MG63 (cell line): ENCODE results near the gene SLC6A1. TPM values are rescaled to one million over a fixed set of nuclear protein-coding genes. Genes with fewer than 3 reads are reported as not detected.

Experiments
- DNase-seq: peaks from one replicate; pipeline ENCODE4 v3.0.0-alpha.2; 2020
- H3K27me3 ChIP-seq: fragments of 250-450 bp; sonication (Bioruptor Pico); 2 replicates; pipeline ENCODE4 v1.5.1; 2020; ENCODE audit warnings: mild to moderate bottlenecking, moderate library complexity
- H3K36me3 ChIP-seq: fragments of 250-450 bp; sonication (Bioruptor Pico); 2 replicates; pipeline ENCODE4 v1.5.1; 2020; ENCODE audit warnings: mild to moderate bottlenecking, moderate library complexity
- H3K4me3 ChIP-seq: fragments of 250-450 bp; sonication (Bioruptor Pico); 2 replicates; pipeline ENCODE4 v1.5.1; 2020; ENCODE audit warnings: mild to moderate bottlenecking, moderate library complexity
- H3K9me3 ChIP-seq: fragments of 250-450 bp; sonication (Bioruptor Pico); 2 replicates; pipeline ENCODE4 v1.5.1; 2020; ENCODE audit warnings: mild to moderate bottlenecking, moderate library complexity
- total RNA-seq: library from RNA; depleted of rRNA; stranded (reverse); fragments of >200 nt; shearing (Covaris generic); gene quantifications from 2 replicates; pipeline ENCODE4 v1.2.3, GENCODE V29; 2014; ENCODE audit warnings: low replicate concordance

SLC6A1 gene
- total RNA-seq, 1 experiment from 2014 or later = not detected

- no peaks in the 10 kb centered on the region for H3K36me3 ChIP-seq
- no peaks in the 10 kb centered on the region for H3K9me3 ChIP-seq
- no peak overlapping the region for H3K4me3 ChIP-seq
- DNase-seq = no peak
- H3K27me3 ChIP-seq = peaks cover 4% of the 10 kb centered on the region; the same call in 1 of the 2 replicates
Measured at GRCh38 chr3:11024181-11024580, 31.6 kb downstream of the SLC6A1 start.

GRCh38 chr3:11029948-11030347 lies 37.4 kb downstream of the SLC6A1 start:
- no peak overlapping the region for H3K4me3 ChIP-seq
- no peak for DNase-seq
- no peaks in the 10 kb centered on the region for H3K9me3 ChIP-seq
- H3K27me3 ChIP-seq = no peaks in the 10 kb centered on the region
- no peaks in the 10 kb centered on the region for H3K36me3 ChIP-seq

- Histone ChIP-seq H3K9me3 (no peaks in the 10 kb centered on the region), H3K36me3 (no peaks in the 10 kb centered on the region), H3K27me3 (peaks cover 4% of the 10 kb centered on the region; the same call in 1 of the 2 replicates), H3K4me3 (no peak overlapping the region)
- no peak for DNase-seq
Measured at GRCh38 chr3:11033871-11034270, 41.3 kb downstream of the SLC6A1 start.

- H3K4me3 ChIP-seq = no peak overlapping the region
- DNase-seq = no peak
- peaks cover 10% of the 10 kb centered on the region for H3K27me3 ChIP-seq
- H3K36me3 ChIP-seq = no peaks in the 10 kb centered on the region
- no peaks in the 10 kb centered on the region for H3K9me3 ChIP-seq
Measured at GRCh38 chr3:11034309-11034985, 41.9 kb downstream of the SLC6A1 start.

- Histone ChIP-seq H3K4me3 (no peak overlapping the region), H3K27me3 (peaks cover 18% of the 10 kb centered on the region)
- DNase-seq = no peak
Measured at GRCh38 chr3:11035757-11036505, 43.4 kb downstream of the SLC6A1 start.

GRCh38 chr3:11037241-11037873 lies 44.8 kb downstream of the SLC6A1 start:
- no peaks in the 10 kb centered on the region for H3K9me3 ChIP-seq
- no peaks in the 10 kb centered on the region for H3K36me3 ChIP-seq
- H3K4me3 ChIP-seq = no peak overlapping the region
- H3K27me3 ChIP-seq = peaks cover 21% of the 10 kb centered on the region
- DNase-seq = no peak

More at GRCh38 chr3:11035757-11036505, 43.4 kb downstream of the SLC6A1 start:
- no peaks in the 10 kb centered on the region for H3K9me3 ChIP-seq
- H3K36me3 ChIP-seq = no peaks in the 10 kb centered on the region

GRCh38 chr3:11037976-11038375 lies 45.4 kb downstream of the SLC6A1 start:
- H3K4me3 ChIP-seq = no peak overlapping the region
- H3K27me3 ChIP-seq = peaks cover 21% of the 10 kb centered on the region
- DNase-seq = no peak
- no peaks in the 10 kb centered on the region for H3K36me3 ChIP-seq
- H3K9me3 ChIP-seq = no peaks in the 10 kb centered on the region

GRCh38 chr3:11045536-11045935 lies 53.0 kb downstream of the SLC6A1 start:
- DNase-seq = no peak
- Histone ChIP-seq H3K27me3 (0 out of 2 replicates have a peak, but pooled peaks cover 4% of the 10 kb centered on the region), H3K36me3 (no peaks in the 10 kb centered on the region), H3K9me3 (no peaks in the 10 kb centered on the region; the same call in 1 of the 2 replicates), H3K4me3 (no peak overlapping the region)

- no peak for DNase-seq
- Histone ChIP-seq H3K9me3 (no peaks in the 10 kb centered on the region; the same call in 1 of the 2 replicates), H3K4me3 (no peak overlapping the region), H3K27me3 (no peaks in the 10 kb centered on the region; the same call in 1 of the 2 replicates), H3K36me3 (no peaks in the 10 kb centered on the region)
Measured at GRCh38 chr3:11047500-11047899, 55.0 kb downstream of the SLC6A1 start.

- Histone ChIP-seq H3K27me3 (no peaks in the 10 kb centered on the region; the same call in 1 of the 2 replicates), H3K9me3 (no peaks in the 10 kb centered on the region), H3K4me3 (no peak overlapping the region), H3K36me3 (no peaks in the 10 kb centered on the region)
- no peak for DNase-seq
Measured at GRCh38 chr3:11050666-11051323, 58.2 kb downstream of the SLC6A1 start.

- DNase-seq = no peak
- H3K9me3 ChIP-seq = no peaks in the 10 kb centered on the region
- no peaks in the 10 kb centered on the region for H3K36me3 ChIP-seq
- no peaks in the 10 kb centered on the region; the same call in 1 of the 2 replicates for H3K27me3 ChIP-seq
- H3K4me3 ChIP-seq = no peak overlapping the region
Measured at GRCh38 chr3:11053926-11054503, 61.5 kb downstream of the SLC6A1 start.

GRCh38 chr3:11054739-11055438 lies 62.3 kb downstream of the SLC6A1 start:
- no peak overlapping the region for H3K4me3 ChIP-seq
- no peak for DNase-seq
- no peaks in the 10 kb centered on the region; the same call in 1 of the 2 replicates for H3K27me3 ChIP-seq
- H3K9me3 ChIP-seq = no peaks in the 10 kb centered on the region
- H3K36me3 ChIP-seq = no peaks in the 10 kb centered on the region

- Histone ChIP-seq H3K36me3 (no peaks in the 10 kb centered on the region), H3K27me3 (no peaks in the 10 kb centered on the region; the same call in 1 of the 2 replicates), H3K9me3 (no peaks in the 10 kb centered on the region), H3K4me3 (no peak overlapping the region)
- DNase-seq = no peak
Measured at GRCh38 chr3:11055496-11055895, 62.9 kb downstream of the SLC6A1 start.

- H3K4me3 ChIP-seq = no peak overlapping the region
- no peaks in the 10 kb centered on the region for H3K36me3 ChIP-seq
- H3K27me3 ChIP-seq = no peaks in the 10 kb centered on the region; the same call in 1 of the 2 replicates
- H3K9me3 ChIP-seq = no peaks in the 10 kb centered on the region
- no peak for DNase-seq
Measured at GRCh38 chr3:11056531-11057050, 64.0 kb downstream of the SLC6A1 start.

- Histone ChIP-seq H3K4me3 (no peak overlapping the region), H3K27me3 (no peaks in the 10 kb centered on the region), H3K36me3 (no peaks in the 10 kb centered on the region), H3K9me3 (no peaks in the 10 kb centered on the region)
- no peak for DNase-seq
Measured at GRCh38 chr3:11057655-11058054, 65.1 kb downstream of the SLC6A1 start.
